ENCODE measurements around the gene GCA.

GCA gene

DNA sequence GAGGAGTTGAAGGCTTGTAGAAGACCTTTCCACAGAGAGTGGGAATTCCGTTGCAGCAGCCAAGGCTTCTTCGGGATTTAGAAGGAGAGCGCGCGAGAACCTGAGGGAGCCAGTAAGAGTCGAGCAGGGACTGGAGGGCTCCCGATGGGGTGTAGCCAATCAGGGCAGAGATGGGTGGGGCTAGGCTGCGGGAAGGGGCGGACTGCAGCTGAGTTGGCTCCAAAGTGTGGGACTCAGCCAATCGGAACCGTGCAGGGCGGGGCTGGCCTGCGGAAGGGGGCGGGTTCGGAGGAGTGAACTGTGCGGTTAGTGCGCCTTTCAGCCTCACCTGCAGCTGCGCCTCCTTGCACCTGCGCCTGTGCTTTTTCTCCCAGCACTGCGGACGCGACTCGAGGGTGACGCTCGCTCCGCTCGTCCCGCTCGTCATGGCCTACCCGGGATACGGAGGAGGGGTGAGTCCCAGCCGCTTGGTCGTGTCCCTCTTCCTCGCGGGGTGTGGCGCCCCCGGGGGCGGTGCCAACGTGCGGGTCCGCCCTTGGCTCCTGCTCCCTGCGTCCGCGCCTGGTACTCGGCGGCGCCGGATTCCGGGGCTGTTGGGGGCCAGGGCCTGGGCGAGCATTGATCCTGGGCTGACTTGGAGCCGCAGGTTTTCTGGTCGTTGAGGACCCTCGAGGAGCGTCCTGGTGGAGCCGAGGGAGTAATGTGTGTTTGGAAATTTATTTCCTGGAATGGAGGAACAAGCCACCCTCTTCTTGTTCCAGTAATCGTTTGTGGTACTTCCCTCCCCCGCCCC is at the start of gene GCA:
GCA (plus strand) TSS at position 309 of the 793 bp plus-strand sequence; CDS start at position 426, 117 bp downstream.
- DNase-seq = peak; percentile 99

- DNase-seq = no peak
These were observed 48.9 kb upstream of the GCA start for GRCh38 chr2:162295009-162295408.

GRCh38 chr2:162297925-162298552 is 45.9 kb upstream of the GCA start:
- DNase-seq = peak; percentile 26

GRCh38 chr2:162298669-162299335 is 45.1 kb upstream of the GCA start:
- DNase-seq = no peak

DNA sequence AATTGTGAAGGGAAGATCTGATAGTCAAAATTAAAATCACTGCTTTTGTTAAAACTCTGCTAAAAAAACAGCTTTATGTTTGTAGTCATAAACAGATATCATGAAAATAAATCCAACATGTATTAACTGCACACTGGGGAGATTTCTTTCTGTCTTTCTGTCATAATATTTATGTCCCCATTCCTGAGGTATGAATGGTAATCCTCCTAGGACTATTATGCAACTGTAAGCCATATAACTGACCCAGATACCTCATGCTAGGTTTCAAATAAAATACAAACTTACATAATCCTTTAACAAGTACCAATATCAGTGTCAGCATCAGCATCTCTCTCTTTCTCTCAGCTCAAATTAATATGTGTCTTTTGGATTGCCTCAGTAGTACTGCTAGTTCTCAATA is 43.7 kb upstream of the GCA start:
- no peak for DNase-seq

GRCh38 chr2:162301151-162301804 is 42.7 kb upstream of the GCA start:
- DNase-seq = peak; percentile 54

DNA sequence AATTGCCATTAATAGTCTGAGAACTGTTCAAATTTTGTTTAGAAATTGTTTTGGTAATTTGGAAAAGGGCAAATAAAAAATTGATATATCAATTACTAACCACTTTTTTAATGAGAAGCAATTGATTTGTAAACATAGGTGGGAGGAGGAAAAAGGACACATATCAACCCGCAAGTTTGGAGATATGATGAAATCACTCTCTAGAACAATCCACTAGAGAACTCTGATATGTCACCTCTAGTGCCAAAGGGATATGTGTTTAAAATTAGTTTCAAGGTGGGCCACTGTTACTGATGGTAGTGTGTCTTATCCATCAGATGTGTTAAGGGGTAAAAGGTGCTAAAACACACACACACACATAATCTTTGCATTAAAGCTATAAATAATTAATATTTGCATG is 42.1 kb upstream of the GCA start:
- no peak for DNase-seq

DNA sequence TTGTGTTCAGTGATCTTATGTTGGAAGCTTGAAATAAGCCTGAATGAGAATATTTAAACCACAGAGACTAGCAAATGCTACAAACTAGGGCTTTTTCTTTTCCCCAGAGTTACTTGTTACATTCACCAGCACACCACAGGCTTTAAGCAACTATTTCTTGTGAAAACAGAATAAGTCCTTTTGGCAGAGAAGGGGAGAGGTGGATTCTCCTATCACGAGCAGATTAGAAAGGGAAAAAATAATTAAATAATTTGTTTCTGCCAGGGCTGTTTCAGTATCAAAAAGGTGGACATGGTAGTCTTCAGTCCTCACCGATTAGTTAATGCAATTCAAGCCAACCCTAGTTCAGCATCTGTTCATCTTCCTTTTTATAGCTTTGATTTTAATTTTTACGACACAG is 38.0 kb upstream of the GCA start:
- no peak for DNase-seq

DNA sequence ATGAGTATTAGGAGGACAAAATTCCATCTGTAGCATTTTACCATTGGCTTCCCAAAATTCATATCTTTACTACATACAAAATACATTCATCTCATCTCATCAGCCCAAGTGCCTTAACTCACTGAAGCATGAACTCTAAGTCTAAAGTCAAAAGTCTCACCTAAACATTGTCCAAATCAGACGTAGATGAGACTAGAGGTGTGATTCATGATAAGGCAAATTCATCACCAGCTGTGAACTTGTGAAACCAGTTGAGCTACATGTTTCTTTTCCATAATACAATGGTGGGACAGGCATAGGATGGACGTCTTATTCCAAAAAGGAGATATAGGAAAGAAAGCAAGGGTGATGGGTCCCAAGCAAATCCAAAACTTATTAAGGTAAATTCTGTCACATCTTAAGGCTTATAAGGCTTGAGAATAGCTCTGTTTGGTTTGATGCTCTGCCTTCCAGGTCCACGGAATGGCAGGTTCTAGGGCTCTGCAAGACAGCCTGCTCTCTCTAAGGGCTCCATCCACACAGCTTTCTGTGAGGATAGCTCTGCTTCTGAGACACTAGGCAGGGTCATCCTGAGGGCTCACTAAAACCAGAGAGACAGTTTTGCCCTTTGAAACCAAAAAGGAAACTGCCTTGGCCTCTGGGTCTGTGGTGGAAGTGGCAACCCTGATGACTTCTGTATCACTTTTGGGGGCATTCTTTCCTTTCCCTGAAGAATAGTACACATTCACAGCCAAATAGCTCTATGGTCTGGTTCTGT is 35.0 kb upstream of the GCA start:
- no peak for DNase-seq

GRCh38 chr2:162312853-162313252 is 31.1 kb upstream of the GCA start:
- no peak for DNase-seq

- no peak for DNase-seq
These were observed 28.0 kb upstream of the GCA start for GRCh38 chr2:162315938-162316337.

DNA sequence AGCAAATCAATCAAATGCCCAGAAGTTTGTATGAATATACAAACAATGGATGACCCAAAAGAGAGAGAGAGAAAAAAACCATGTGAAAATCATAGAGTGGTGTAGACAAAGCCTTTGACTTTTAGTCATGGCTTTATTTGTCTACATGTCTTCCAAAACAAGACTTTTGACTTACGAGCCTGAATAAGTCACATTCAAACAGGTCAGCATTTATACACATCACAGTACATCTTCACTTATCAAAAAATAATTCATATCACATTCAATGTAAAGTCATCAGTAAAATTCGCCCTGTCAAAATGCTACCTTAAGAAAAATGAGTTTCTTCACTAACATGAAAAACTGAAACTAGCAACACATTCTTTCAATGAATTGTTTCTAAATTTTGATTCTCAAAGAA is 27.3 kb upstream of the GCA start:
- DNase-seq = no peak

DNA sequence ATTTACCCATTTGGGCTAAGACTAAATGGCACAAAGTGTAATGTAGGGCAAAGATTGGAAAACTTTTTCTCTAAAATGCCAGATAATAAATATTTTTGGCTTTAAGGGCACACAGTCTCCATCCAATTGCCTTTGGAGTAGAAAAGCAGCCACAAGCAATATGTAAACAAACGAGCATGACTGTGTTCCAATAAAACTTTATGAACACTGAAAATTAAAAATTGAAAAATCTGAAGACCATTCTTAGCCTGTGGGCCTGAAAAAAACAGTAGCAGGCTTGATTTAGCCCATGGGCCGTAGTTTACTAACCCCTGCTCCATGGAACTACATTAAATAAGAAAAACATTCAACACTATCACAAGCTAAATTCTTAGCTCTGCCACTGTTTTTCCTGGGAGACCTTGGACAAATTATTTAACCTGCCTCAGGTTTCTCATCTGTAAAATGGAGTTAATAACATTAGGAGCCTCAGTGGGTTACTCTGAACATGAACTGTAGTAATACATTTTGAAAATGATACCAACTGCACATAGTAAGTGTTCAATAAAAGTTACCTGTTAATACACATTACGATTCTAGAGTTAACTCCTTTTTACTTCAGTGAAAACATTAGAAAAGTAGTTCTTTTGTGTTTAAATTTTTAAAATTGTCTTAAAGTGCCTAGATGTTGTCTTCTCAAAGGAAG is 26.7 kb upstream of the GCA start:
- no peak for DNase-seq

DNA sequence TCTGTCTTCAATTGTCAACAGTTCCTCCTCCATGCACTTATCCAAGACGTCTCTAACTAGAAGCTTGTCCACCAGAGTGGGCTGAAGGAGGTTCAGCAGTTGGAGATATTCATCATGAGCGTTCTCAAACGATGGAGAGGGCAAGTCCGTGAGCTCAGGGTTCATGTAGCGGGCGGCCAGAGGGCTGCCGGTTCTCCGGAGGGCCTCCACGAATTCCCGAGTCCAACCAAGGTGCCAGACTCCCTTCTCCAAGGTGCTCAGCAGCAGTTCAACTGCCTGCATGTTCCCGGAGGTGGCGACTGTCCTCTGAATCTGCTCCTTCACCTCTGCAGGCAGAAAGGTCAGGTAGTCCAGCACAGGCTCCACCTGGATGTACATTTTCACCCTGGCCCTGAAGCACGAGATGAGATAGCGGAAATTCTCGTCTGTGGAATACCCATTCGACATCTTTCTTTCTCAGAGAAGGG is 26.0 kb upstream of the GCA start:
- DNase-seq = peak; percentile 32

DNA sequence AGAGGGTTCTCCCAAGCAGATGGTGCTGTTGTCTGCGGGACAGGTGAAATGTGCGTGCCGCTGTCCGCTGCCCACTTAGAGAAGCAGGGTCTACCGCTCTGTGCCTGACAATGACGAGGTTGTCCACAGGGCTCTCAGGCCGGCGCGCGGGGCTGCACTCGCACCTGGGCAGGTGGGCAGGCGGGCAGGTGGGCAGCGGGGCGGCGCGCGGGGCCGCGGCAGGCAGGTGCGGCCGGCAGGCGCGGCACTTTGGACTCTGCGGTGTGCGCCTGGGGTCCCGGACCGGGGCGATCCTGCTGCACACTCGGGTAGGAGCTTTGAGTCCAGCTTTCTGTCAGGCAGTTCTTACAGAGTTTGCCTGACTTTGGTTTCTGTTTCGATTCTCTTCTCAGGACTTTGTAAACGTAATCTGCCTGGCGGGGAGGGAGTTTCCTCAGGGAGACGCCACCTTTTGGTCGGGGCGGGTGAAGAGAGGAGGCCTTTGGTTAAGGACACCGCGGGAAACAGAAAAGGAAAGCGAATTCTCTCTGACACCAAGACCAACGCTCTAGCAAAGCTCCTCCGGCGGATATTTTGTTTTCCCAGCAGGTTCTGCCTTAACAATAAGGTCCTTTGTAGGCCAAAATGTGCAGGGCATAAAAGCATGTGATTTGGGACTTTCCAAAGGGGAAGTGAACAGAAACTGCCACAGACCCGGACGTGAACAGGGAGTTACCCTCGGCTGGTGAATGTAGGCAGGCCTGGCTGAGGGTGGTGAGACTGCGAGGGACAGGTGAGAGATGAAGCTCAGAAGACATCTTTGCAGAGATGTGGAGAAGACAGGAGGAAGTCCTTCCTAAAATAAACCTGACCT is 25.4 kb upstream of the GCA start, which contains the start of gene IFIH1:
IFIH1 (minus strand) TSS at position 357 of the 853 bp plus-strand sequence. CDS start 377 bp downstream, outside the sequence.
- DNase-seq = peak; percentile 79

DNA sequence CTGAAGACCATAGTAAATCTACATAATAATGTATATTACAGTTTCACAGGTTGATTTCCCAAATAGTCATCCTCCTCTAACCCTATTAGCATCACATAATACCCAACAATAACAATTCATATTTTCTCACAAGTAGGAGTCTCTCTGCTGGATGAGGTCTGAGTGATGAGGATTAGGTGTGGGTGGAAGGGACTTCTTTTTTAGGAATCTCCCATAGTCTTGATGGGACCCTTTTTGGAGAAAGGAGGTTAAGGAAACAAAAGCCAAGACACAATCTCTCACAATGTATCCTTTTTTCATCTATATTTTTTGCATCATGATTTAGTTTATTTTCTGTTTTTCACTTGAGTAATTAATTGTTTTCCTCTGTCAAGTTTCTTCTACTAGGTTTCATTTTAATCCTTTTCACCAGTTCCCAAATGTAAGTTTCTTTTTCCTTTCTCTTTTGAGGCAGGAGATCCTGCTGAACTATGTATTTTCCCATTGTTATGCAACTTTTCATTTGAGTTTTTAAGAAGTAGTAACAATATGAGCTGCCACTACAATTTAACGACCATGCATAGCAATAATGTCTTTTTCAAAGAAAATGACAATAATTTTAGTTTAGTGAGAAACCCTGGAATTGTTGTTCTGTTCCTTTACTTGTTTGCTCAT is 22.9 kb upstream of the GCA start:
- DNase-seq = no peak

- DNase-seq = no peak
These were observed 19.0 kb upstream of the GCA start for GRCh38 chr2:162324953-162325352.

GRCh38 chr2:162327134-162327769 is 16.7 kb upstream of the GCA start:
- peak; percentile 9 for DNase-seq

GRCh38 chr2:162327806-162328205 is 16.1 kb upstream of the GCA start:
- DNase-seq = no peak

All from activated naive CD4-positive, alpha-beta T cell treated with Interleukin-2 at 50 U/mL for 16 hours (primary cell).